HG03060 (cell line): ENCODE measurements around the gene PPP4R4.
"Not testable (repeated sequence)": the region's sequence is repeated elsewhere in the genome, so short reads cannot be mapped to it uniquely, and the experiment has no call there.

Source experiments
- ATAC-seq: cut with Tn5 transposase; IDR thresholded peaks from one replicate; pipeline ENCODE4 v1.9.1; 2021; ENCODE audit warnings: low read depth, moderate number of reproducible peaks; ENCODE audit not compliant: unreplicated experiment

PPP4R4 gene

GRCh38 chr14:94268582-94268981 lies 94.5 kb downstream of the PPP4R4 start:
- ATAC-seq = not testable (repeated sequence)

- ATAC-seq = no peak
Observed at GRCh38 chr14:94269156-94269555, 95.0 kb downstream of the PPP4R4 start.

DNA sequence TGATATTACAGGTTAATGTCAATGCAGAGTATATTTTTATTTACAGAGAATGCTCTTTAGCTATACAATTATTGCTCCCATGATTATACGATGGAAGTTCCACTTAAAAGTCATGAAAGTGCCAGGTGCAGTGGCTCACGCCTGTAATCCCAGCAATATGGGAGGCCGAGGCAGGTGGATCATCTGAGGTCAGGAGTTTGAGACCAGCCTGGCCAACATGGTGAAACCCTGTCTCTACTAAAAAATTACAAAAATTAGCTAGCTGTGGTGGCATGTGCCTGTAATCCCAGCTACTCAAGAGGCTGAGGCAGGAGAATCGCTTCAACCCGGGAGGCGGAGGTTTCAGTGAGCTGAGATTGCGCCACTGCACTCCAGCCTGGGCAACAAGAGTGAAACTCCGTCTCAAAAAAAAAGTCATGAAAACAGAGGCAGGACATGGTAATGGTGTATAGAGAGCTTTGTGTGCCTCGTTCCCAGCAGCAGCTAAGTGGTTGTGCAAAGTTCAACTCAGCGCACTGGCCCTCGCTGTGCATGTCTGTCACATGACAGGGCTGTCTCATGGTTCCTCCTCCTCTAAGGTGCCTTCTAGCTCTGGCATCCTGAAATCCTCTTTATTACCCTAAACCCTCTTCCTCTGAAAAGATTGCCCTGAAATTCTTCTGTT lies 102.9 kb downstream of the PPP4R4 start:
- not testable (repeated sequence) for ATAC-seq

GRCh38 chr14:94278731-94279130 lies 104.6 kb downstream of the PPP4R4 start:
- no peak for ATAC-seq

- ATAC-seq = no peak
Observed at GRCh38 chr14:94282991-94283723, 109.0 kb downstream of the PPP4R4 start.

GRCh38 chr14:94284221-94284620 lies 110.1 kb downstream of the PPP4R4 start:
- no peak for ATAC-seq

DNA sequence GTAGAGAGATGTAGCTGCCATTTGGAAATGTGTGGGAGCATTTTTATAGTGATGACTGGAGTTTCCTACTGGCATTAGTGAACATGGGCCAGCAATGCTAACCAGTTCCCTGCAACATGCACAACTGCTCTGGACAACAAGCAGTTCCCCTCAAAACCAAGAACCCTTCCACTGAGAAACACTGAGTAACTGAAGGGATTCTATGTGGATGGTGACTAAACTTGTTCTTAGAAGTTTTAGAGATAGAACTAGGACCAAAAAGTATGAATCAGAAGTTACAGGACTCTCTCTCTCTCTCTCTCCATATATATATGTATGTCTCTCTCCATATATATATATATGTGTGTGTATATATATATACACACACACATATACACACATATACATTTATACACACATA lies 111.0 kb downstream of the PPP4R4 start:
- no peak for ATAC-seq

DNA sequence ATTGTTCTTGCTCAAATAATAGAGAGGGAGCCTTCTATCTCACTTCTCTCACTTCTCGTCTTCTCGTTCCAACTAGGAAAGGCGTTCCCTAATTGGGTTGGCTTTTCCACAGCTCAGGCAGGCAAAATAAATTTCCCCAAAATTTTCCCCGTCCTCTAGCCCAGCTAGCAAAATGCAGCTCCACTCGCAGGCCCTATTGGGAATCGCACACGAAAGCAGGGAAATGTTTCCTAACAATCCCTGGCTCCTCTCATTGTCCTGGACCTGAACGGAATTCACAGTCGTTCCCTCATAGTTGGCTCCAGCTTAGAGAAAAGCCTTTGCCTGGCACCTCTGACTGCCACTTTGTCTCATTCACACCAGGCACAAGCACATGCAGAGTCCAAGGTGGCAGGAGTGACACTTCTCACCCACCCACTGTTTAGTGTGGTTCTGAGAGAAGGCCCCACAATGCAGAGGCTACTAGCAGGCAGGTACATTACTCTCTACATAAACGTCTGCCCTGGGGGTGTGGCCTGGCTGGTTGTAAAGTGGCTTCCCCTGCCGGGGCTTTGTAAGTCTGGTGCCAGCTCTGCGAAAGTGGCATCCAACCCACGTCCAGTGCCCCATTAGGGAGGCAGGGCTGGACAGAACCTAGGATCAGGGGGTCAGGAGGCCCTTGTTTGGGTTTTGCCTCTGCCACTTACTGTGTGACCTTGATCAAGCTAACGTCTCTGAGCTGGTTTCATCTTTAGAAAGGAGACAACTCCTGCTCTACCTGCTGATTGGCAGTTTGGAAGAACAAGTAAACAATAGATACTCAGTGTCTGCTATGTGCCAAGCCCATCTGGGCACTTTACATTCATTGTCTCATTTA lies 114.7 kb downstream of the PPP4R4 start:
- ATAC-seq = no peak

- no peak for ATAC-seq
Observed at GRCh38 chr14:94290197-94290596, 116.1 kb downstream of the PPP4R4 start.

- ATAC-seq = no peak
Observed at GRCh38 chr14:94291159-94291905, 117.2 kb downstream of the PPP4R4 start.

DNA sequence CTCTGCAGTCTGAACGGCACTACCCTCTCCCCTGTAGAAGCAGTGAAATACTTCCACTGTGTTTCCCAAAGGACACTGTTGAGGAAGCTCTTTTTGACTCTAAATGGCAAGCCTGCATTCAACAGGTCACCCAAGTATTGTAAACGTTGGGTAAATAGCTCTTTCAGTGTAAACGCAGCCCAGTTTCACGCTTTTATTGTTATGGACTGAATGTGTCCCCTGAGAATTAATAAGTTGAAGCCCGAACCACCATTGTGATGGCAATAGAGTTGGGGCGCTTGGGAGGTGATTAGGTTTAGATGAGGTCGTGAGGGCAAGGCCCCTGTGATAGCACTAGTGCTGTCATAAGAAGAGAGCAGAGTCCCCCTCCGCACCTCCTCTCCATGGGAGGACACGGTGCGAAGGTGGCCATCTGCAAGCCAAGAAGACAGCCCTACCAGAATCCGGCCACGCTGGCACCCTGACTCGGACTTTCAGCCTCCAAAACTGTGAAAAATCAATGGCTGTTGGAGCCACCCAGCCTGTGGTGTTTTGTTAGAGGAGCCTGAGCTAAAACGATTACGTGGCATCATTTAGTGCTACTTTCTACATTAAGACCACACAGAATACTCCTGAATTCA lies 117.9 kb downstream of the PPP4R4 start:
- ATAC-seq = no peak

DNA sequence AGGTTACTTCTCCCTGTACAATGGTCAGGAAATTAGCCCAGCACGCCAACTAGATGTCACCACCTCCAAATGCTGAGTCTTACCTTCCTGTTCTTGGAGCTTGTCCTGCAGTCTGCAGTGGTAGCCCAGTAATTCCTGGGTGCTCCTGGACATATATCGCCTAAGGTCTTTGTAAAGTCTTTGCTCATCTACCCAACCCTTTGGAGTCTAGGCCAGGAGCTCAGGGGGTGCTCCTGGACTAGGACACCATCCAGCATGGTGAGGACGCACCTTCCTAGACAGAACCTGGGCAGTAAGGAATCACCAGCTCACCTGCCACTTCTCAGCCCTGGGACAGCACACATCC lies 118.4 kb downstream of the PPP4R4 start:
- no peak for ATAC-seq

DNA sequence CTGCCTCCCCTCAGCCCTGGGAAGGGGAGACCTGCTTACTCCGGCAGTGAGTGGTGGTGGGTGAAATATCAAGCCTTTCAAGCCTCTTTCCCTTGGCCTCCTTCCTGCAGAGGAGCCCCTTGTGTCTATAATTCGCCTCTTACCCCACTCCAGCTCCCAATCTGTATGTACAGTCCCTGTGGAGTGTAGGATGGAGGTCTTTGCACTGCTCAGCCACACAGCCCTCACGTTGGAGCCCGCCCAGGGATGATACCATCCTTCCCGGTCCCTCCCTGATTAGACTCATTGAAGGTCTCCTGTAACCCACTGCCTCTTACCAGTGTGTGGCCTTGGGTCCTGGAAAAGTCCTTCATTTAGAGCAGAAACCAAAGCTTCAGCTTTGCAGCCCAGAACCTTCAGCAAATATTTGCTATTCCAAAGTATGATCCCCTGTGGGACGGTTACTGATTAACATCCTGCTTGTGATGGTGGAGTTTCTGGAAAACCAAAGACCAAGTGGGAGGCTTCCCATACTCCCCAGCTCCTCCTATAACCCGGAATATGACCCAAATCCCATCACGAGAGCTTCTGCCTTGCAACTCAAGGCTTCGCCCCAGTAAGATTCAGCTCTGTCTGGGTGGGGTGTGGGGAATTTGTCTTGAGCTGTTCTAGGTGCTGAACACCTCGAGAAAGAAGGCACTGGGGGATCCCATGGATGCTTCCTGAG lies 118.9 kb downstream of the PPP4R4 start, which contains the start of gene SERPINA10:
Gene SERPINA10 (minus strand): TSS at position 397 of the 706 bp plus-strand sequence. CDS start 2,675 bp downstream, outside the sequence.
- ATAC-seq = no peak

DNA sequence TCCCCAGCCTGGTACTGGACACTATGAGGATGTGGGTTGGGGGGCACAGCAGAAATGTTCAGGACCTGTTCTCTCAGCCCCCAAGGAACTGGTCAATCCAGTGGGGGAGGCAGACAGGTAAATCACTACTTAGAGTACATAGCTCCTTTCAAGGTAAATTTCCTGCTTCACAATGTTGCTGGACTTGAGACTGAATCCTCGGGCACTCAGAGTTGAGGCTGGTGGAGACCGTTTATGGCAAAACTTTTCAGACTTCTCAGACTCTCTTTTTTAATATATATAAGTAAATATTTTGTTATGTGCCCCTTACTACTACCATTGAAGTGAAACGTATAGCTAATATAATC lies 119.4 kb downstream of the PPP4R4 start:
- no peak for ATAC-seq

GRCh38 chr14:94295360-94296180 lies 121.4 kb downstream of the PPP4R4 start:
- ATAC-seq = no peak

- ATAC-seq = not testable (repeated sequence)
Observed at GRCh38 chr14:94296181-94296545, 122.0 kb downstream of the PPP4R4 start.

DNA sequence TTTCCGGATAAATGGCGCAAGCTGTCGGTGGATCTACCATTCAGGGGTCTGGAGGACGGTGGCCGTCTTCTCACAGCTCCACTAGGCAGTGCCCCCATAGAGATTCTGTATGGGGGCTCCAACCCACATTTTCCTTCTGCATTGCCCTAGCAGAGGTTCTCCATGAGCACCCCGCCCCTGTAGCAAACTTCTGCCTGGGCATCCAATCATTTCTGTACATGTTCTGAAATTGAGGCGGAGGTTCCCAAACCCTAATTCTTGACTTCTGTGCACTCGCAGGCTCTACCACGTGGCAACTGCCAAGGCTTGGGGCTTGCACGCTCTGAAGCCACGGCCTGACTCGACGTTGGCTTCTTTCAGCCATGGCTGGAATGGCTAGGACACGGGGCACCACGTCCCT lies 124.0 kb downstream of the PPP4R4 start:
- ATAC-seq = no peak

- no peak for ATAC-seq
Observed at GRCh38 chr14:94303111-94303510, 129.0 kb downstream of the PPP4R4 start.

DNA sequence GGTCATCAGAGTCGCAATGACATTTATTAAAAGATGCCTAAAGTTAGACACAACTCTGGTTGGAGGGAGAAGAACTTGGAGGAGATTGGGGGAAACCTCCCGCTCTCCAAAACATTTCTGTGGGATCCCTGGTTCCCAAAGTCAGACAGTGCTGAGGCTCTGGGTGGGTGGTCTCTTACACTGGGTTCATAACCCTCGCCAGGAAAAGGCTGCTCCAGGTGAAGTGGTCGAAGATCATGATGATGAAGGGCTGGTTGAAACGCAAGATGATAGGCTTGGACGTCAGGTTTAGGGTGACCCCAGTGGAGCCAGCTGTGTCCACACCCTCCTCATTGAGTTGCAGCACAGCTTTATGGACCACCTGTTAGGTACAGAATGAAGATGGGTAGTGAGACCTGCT lies 130.1 kb downstream of the PPP4R4 start:
- ATAC-seq = no peak
